H9 (cell line): ENCODE data around the gene GPR143. TPM values are rescaled to one million over a fixed set of nuclear protein-coding genes. Genes with fewer than 3 reads are reported as not detected.

Experiments used
- DNase-seq: peaks from one replicate; pipeline ENCODE4 v3.0.0-alpha.2; 2017
- H2AFZ ChIP-seq: one replicate; pipeline ENCODE4 v1.6.1; 2013; ENCODE audit warnings: mild to moderate bottlenecking, low read length, control low read depth, moderate library complexity
- H2AK5ac ChIP-seq: 2 replicates; pipeline ENCODE4 v1.6.1; 2013; ENCODE audit warnings: low read length, control low read depth, mixed read lengths; ENCODE audit not compliant: insufficient read length
- H2BK120ac ChIP-seq: one replicate; pipeline ENCODE4 v1.6.1; 2013; ENCODE audit warnings: low read depth, mild to moderate bottlenecking, low read length, control low read depth, inconsistent platforms; ENCODE audit not compliant: poor library complexity, severe bottlenecking
- H2BK12ac ChIP-seq: 2 replicates; pipeline ENCODE4 v1.6.1; 2013; ENCODE audit warnings: low read length, control low read depth, mixed read lengths, low read depth; ENCODE audit not compliant: insufficient read length
- H2BK15ac ChIP-seq: 2 replicates; pipeline ENCODE4 v1.6.1; 2013; ENCODE audit warnings: low read depth, low read length, control low read depth
- H2BK20ac ChIP-seq: one replicate; pipeline ENCODE4 v1.6.1; 2013; ENCODE audit warnings: low read depth, mild to moderate bottlenecking, low read length, control low read depth, inconsistent platforms; ENCODE audit not compliant: poor library complexity, severe bottlenecking
- H2BK5ac ChIP-seq: 2 replicates; pipeline ENCODE4 v1.6.1; 2013; ENCODE audit warnings: low read length, control low read depth, mixed read lengths; ENCODE audit not compliant: insufficient read length
- H3K14ac ChIP-seq: 2 replicates; pipeline ENCODE4 v1.6.1; 2013; ENCODE audit warnings: low read length, control low read depth; ENCODE audit not compliant: insufficient read depth
- H3K18ac ChIP-seq: 2 replicates; pipeline ENCODE4 v1.6.1; 2013; ENCODE audit warnings: low read depth, mild to moderate bottlenecking, mixed read lengths, low read length, control low read depth; ENCODE audit not compliant: insufficient read length
- H3K23ac ChIP-seq: 2 replicates; pipeline ENCODE4 v1.6.1; 2013; ENCODE audit warnings: low read length, control low read depth, mixed read lengths, low read depth; ENCODE audit not compliant: insufficient read length
- H3K23me2 ChIP-seq: 2 replicates; pipeline ENCODE4 v1.6.1; 2013; ENCODE audit warnings: low read depth, mild to moderate bottlenecking, mixed read lengths, low read length, control low read depth; ENCODE audit not compliant: insufficient read length, poor library complexity, severe bottlenecking
- H3K27ac ChIP-seq: 2 replicates; pipeline ENCODE4 v1.5.1; 2013; ENCODE audit warnings: low read length, control low read depth, mixed read lengths, low read depth; ENCODE audit not compliant: insufficient read length
- H3K27me3 ChIP-seq: 2 replicates; pipeline ENCODE4 v1.6.1; 2013; ENCODE audit warnings: low read length, control low read depth, inconsistent platforms; ENCODE audit not compliant: insufficient read depth
- H3K4ac ChIP-seq: 2 replicates; pipeline ENCODE4 v1.6.1; 2013; ENCODE audit warnings: low read depth, mild to moderate bottlenecking, control low read depth, inconsistent platforms, low read length, moderate library complexity
- H3K4me1 ChIP-seq: 2 replicates; pipeline ENCODE4 v1.6.1; 2013; ENCODE audit warnings: low read length, control low read depth, inconsistent platforms; ENCODE audit not compliant: insufficient read depth
- H3K4me2 ChIP-seq: 2 replicates; pipeline ENCODE4 v1.6.1; 2013; ENCODE audit warnings: low read length, control low read depth, mixed read lengths; ENCODE audit not compliant: insufficient read length, insufficient read depth
- H3K56ac ChIP-seq: 2 replicates; pipeline ENCODE4 v1.6.1; 2013; ENCODE audit warnings: low read depth, mild to moderate bottlenecking, mixed read lengths, low read length, control low read depth; ENCODE audit not compliant: insufficient read length
- H3K79me1 ChIP-seq: 2 replicates; pipeline ENCODE4 v1.6.1; 2013; ENCODE audit warnings: low read depth, mild to moderate bottlenecking, moderate library complexity, low read length, control low read depth, inconsistent platforms; ENCODE audit not compliant: insufficient read depth, poor library complexity, severe bottlenecking
- H3K79me2 ChIP-seq: 2 replicates; pipeline ENCODE4 v1.6.1; 2013; ENCODE audit warnings: low read length, control low read depth, inconsistent platforms; ENCODE audit not compliant: insufficient read depth
- H3K9ac ChIP-seq: 2 replicates; pipeline ENCODE4 v1.6.1; 2013; ENCODE audit warnings: low read length, control low read depth, mixed read lengths; ENCODE audit not compliant: insufficient read length; ENCODE audit errors: extremely low read depth
- H3K9me3 ChIP-seq: one replicate; pipeline ENCODE4 v1.6.1; 2013; ENCODE audit warnings: low read depth, low read length, inconsistent platforms; ENCODE audit not compliant: control insufficient read depth
- H3T11ph ChIP-seq: one replicate; pipeline ENCODE4 v1.6.1; 2013; ENCODE audit warnings: mild to moderate bottlenecking, low read length, control low read depth, inconsistent platforms
- H4K20me1 ChIP-seq: one replicate; pipeline ENCODE4 v1.6.1; 2013; ENCODE audit not compliant: control insufficient read depth, insufficient read length, insufficient read depth
- H4K5ac ChIP-seq: 2 replicates; pipeline ENCODE4 v1.6.1; 2013; ENCODE audit warnings: low read depth, mild to moderate bottlenecking, mixed read lengths, low read length, control low read depth; ENCODE audit not compliant: insufficient read length
- H4K8ac ChIP-seq: replicated peaks from 2 replicates; pipeline ENCODE4 v1.6.1; 2013; ENCODE audit warnings: low read length, control low read depth, mixed read lengths, low read depth; ENCODE audit not compliant: insufficient read length
- H4K91ac ChIP-seq: 2 replicates; pipeline ENCODE4 v1.6.1; 2013; ENCODE audit warnings: low read depth, mild to moderate bottlenecking, moderate library complexity, mixed read lengths, low read length, control low read depth; ENCODE audit not compliant: insufficient read length
- H3K27ac Mint-ChIP-seq, 3 experiments: 2 replicates in 2 of 3; 3 replicates in 1 of 3; pipeline ENCODE4 v1.8.0; 2020 to 2021; ENCODE audit warnings: mixed read lengths in 3 of 3, mild to moderate bottlenecking in 1 of 3, moderate library complexity in 1 of 3
- H3K27me3 Mint-ChIP-seq: 2 replicates; pipeline ENCODE4 v1.8.0; 2021; ENCODE audit warnings: low read depth, mild to moderate bottlenecking, moderate library complexity, mixed read lengths
- H3K36me3 Mint-ChIP-seq, 3 experiments: 2 replicates in 2 of 3; 3 replicates in 1 of 3; pipeline ENCODE4 v1.8.0; 2020 to 2021; ENCODE audit warnings: low read depth in 3 of 3, mixed read lengths in 3 of 3; ENCODE audit not compliant: insufficient read depth in 1 of 3
- H3K4me1 Mint-ChIP-seq, 2 experiments: 2 replicates each; pipeline ENCODE4 v1.8.0; 2020; ENCODE audit warnings: mixed read lengths in 2 of 2
- H3K4me3 Mint-ChIP-seq, 2 experiments: 2 replicates in 1 of 2; 3 replicates in 1 of 2; pipeline ENCODE4 v1.8.0; 2020 to 2021; ENCODE audit warnings: mild to moderate bottlenecking in 2 of 2, mixed read lengths in 2 of 2, moderate library complexity in 1 of 2
- H3K9me3 Mint-ChIP-seq, 2 experiments: 2 replicates in 1 of 2; 3 replicates in 1 of 2; pipeline ENCODE4 v1.8.0; 2020; ENCODE audit warnings: mild to moderate bottlenecking in 2 of 2, mixed read lengths in 2 of 2, moderate library complexity in 1 of 2
- CTCF ChIP-seq: fragments of 200-600 bp; sonication (generic); conservative IDR thresholded peaks from 3 replicates; pipeline ENCODE4 v1.8.0; 2021; ENCODE audit warnings: antibody characterized with exemption, mild to moderate bottlenecking
- WGBS: extraction: QIAGEN DNeasy Blood & Tissue Kit; methylation state at CpG from one replicate; pipeline ENCODE4 v1.1.7; 2013; ENCODE audit warnings: missing lambda C conversion rate, low lambda C conversion rate, mixed read lengths; ENCODE audit not compliant: insufficient read length; ENCODE audit errors: extremely low coverage; 5-methylcytosine and 5-hydroxymethylcytosine counted together
- total RNA-seq: library from RNA; stranded (reverse); gene quantifications from 2 replicates; pipeline ENCODE4 v1.2.1, GENCODE V29; 2021

GPR143 gene
- total RNA-seq, 1 experiment from 2014 or later, result 7.1 TPM

GRCh38 chrX:9745417-9746115, 20.1 kb downstream of the GPR143 start:
- H3K9me3 Mint-ChIP-seq, result peaks cover 9 to 33% of the 10 kb centered on the region in 2 experiments
- Histone ChIP-seq H3K79me1 (no peaks in the 10 kb centered on the region), H3K14ac (no peak overlapping the region), H4K20me1 (no peaks in the 10 kb centered on the region), H3K9me3 (no peaks in the 10 kb centered on the region), H3K79me2 (no peaks in the 10 kb centered on the region), H2BK5ac (no peak overlapping the region), H3K56ac (no peak overlapping the region), H2BK15ac (no peak overlapping the region), H3K27me3 (no peaks in the 10 kb centered on the region), H3T11ph (no peak overlapping the region), H4K91ac (no peak overlapping the region), H3K23me2 (no peaks in the 10 kb centered on the region), H2BK20ac (no peak overlapping the region), H3K23ac (no peak overlapping the region), H2AFZ (no peak overlapping the region), H3K4me1 (0 out of 2 replicates have a peak, but pooled peaks cover 2% of the 10 kb centered on the region), H3K9ac (no peak overlapping the region), H4K5ac (no peak overlapping the region), H3K4me2 (no peak overlapping the region), H3K27ac (no peak overlapping the region), H2BK12ac (no peak overlapping the region), H3K4ac (no peak overlapping the region), H3K18ac (no peak overlapping the region), H2BK120ac (peak overlapping the region; percentile 44), H4K8ac (no peak overlapping the region), H2AK5ac (no peak overlapping the region)
- peaks cover 12 to 25% (median 18%) of the 10 kb centered on the region in 3 experiments for H3K36me3 Mint-ChIP-seq
- peaks cover 9 to 11% of the 10 kb centered on the region in 2 experiments for H3K4me1 Mint-ChIP-seq
- H3K4me3 Mint-ChIP-seq, result no peak overlapping the region
- DNase-seq, result no peak
- WGBS, result no CpG with 5 or more reads among the region's 11 CpGs
- H3K27me3 Mint-ChIP-seq, result no peaks in the 10 kb centered on the region
- no peak overlapping the region for H3K27ac Mint-ChIP-seq
- TF ChIP-seq CTCF, result no peak
